Measurements from ENCODE around the gene CCDC120.

CCDC120 gene

DNA sequence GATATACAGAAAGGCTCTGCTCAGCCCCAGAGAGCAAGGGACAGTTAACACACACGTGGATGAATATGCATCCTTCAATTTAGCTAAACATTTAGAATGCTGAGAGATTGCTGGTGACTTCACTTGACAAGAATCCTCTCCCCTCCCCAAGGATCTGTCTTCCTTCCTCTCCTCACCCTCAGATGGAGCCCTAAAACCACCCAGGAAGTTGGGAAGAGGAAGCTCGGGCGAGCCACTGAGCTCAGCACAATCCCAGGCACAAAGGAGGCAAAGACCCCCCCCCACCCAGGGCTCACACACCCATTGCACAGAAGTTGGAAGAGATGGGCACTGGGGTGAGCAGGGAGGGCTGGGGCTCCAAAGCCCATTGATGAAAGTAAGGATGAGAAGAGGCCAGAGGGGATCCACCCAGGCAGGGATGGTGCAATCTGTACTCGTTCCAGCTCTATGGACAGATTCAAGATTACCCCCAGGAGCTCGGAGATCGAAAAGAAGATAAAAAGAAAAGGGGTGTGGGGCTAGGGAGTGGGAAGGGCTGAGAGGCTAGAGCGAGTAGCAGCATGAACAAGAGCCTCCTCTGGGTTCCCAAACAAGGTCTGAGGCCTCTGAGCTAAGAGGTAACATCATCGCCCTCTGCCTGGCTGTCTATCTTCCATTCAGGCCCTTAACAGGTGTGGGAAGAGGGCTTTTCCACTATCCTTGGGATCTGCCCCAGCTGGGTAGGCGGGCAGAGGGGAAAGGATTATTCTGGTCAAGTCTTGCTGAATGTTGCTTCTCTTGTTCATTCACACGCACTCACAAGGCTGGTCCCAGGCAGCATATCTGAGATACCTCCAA lies 16.8 kb upstream of the CCDC120 start:
- H3K27me3 ChIP-seq (ENCODE audit: control insufficient read depth in 5 of 5, insufficient read depth in 4 of 5, low read length in 5 of 5), result peaks cover 0 to 7% (median 2%) of the 10 kb centered on the region in 5 donors
- peaks cover 0 to 27% (median 22%) of the 10 kb centered on the region in 5 donors for H3K36me3 ChIP-seq (ENCODE audit: control insufficient read depth in 5 of 5, insufficient read depth in 5 of 5, low read length in 5 of 5)
- H3K9ac ChIP-seq (ENCODE audit: low read length in 5 of 5), result peak overlapping the region; percentile 75 to 96 (median 91)
- peaks cover 0 to 36% (median 29%) of the 10 kb centered on the region in 5 donors for H3K4me1 ChIP-seq (ENCODE audit: control insufficient read depth in 5 of 5, insufficient read depth in 5 of 5, low read length in 5 of 5)
- H3K9me3 ChIP-seq (ENCODE audit: control insufficient read depth in 5 of 5, low read length in 5 of 5), result peaks cover 0 to 6% (median 3%) of the 10 kb centered on the region in 5 donors
- H3K27ac ChIP-seq (ENCODE audit: low read depth, low read length), result peak overlapping the region; percentile 98
- H3K4me3 ChIP-seq (ENCODE audit: low read depth in 1 of 5, low read length in 5 of 5), result peak overlapping the region; percentile 61 to 84 (median 74)

DNA sequence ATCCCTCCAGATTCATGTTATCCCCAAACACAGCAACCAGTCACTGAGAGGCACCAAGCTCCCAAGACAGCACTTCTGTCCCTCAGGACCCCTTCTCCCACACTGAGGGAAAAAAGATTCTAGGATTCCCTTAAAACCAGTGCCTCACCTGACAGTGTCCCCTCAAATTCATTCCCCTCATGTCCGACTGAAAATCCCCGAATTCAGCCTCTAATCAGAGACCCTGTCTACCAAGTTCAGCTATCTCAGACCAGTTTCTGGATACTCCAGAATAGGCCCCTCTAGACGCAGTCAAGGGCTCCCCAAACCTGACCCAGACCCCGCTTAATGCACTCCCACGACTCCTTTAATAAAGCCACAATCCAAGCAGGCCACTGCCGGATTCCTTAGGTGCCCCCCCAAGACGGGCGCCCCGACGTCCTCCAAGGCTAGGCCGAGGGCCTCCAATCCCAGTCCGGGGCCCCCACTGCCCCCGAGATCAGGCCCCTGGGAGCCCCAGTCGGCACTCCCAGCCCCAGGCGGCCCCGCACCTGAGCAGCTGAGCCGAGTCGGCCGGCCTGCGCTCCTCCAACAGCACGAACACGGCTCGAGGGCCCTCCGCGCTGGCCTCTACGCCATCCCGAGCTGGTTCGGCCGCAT lies 16.1 kb upstream of the CCDC120 start:
- H3K4me3 ChIP-seq (ENCODE audit: low read depth in 1 of 5, low read length in 5 of 5), result peak overlapping the region; percentile 61 to 84 (median 74)
- peaks cover 0 to 7% (median 2%) of the 10 kb centered on the region in 5 donors for H3K27me3 ChIP-seq (ENCODE audit: control insufficient read depth in 5 of 5, insufficient read depth in 4 of 5, low read length in 5 of 5)
- peak overlapping the region; percentile 75 to 96 (median 91) for H3K9ac ChIP-seq (ENCODE audit: low read length in 5 of 5)
- peak overlapping the region; percentile 98 for H3K27ac ChIP-seq (ENCODE audit: low read depth, low read length)
- H3K4me1 ChIP-seq (ENCODE audit: control insufficient read depth in 5 of 5, insufficient read depth in 5 of 5, low read length in 5 of 5), result peaks cover 0 to 36% (median 29%) of the 10 kb centered on the region in 5 donors
- peaks cover 0 to 6% (median 3%) of the 10 kb centered on the region in 5 donors for H3K9me3 ChIP-seq (ENCODE audit: control insufficient read depth in 5 of 5, low read length in 5 of 5)
- peaks cover 0 to 20% (median 19%) of the 10 kb centered on the region in 5 donors for H3K36me3 ChIP-seq (ENCODE audit: control insufficient read depth in 5 of 5, insufficient read depth in 5 of 5, low read length in 5 of 5)

DNA sequence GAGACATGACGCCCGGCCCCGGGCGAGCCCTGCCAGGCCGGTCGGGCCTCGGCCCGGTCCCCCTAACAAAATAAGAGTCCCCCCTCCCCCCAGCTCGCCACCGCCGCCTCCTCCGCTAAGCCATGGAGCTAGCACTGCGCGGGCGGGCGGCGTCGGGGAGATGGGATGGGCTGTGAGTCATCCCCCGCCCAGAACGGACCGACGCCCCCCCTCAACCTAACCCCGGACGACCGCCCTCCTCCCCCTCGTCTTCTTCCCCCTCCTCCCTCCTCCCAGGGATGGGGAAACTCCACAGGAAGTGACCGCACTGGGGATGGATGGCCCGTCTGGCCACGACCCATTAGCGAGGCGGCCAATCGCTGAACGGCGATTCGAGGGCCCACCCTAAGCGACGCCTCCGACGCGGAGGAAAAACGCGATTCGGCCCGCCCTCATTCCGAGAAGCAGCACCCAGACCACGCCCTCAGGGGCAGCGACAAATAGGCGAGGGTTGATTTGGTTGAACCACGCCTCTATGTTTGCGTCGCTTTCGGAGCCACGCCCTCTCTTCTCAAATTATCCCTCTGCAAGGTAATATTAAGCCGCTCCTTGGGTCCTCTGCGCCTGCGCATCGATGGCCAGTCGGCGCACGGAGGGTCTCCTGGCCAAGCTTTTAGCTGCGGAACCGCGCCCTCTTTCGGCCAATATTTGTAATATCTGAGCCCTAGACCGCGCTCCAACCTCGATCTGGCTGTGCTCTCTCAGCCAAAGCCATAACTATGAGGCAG lies 15.4 kb upstream of the CCDC120 start, which contains the start of gene TFE3:
Gene TFE3 (minus strand): TSS at position 138 of the 767 bp plus-strand sequence. CDS start 131 bp downstream, at position 7.
- Histone ChIP-seq H3K27ac (ENCODE audit: low read depth, low read length) (peak within 1 kb of the TSS; percentile 98), H3K4me3 (ENCODE audit: low read depth in 1 of 5, low read length in 5 of 5) (peak within 1 kb of the TSS; percentile 61 to 84 (median 74)), H3K36me3 (ENCODE audit: control insufficient read depth in 5 of 5, insufficient read depth in 5 of 5, low read length in 5 of 5) (peaks cover 0 to 13% (median 12%) of the 10 kb centered on the region in 5 donors), H3K9me3 (ENCODE audit: control insufficient read depth in 5 of 5, low read length in 5 of 5) (peaks cover 0 to 6% (median 3%) of the 10 kb centered on the region in 5 donors), H3K9ac (ENCODE audit: low read length in 5 of 5) (peak within 1 kb of the TSS; percentile 75 to 96 (median 91)), H3K27me3 (ENCODE audit: control insufficient read depth in 5 of 5, insufficient read depth in 4 of 5, low read length in 5 of 5) (peaks cover 0 to 7% (median 2%) of the 10 kb centered on the region in 5 donors), H3K4me1 (ENCODE audit: control insufficient read depth in 5 of 5, insufficient read depth in 5 of 5, low read length in 5 of 5) (peaks cover 0 to 36% (median 29%) of the 10 kb centered on the region in 5 donors)

DNA sequence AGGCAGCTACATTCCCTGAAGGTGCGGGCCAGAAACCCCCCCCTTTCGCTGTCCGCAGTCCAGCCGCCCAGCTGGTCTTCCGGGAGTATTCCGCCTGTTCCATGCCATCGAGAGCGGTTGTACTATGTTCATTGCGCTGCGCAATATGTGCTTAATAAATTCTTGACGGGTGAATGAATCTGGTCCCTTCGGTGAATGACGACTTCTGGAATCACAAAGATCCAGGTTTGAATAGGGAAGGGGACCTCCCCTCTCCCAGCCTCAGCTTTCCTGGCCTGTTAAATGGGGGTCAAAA lies 14.9 kb upstream of the CCDC120 start:
- no peak overlapping the region for H3K27ac ChIP-seq (ENCODE audit: low read depth, low read length)
- H3K9me3 ChIP-seq (ENCODE audit: control insufficient read depth in 5 of 5, low read length in 5 of 5), result peaks cover 0 to 6% (median 3%) of the 10 kb centered on the region in 5 donors
- peaks cover 0 to 32% (median 27%) of the 10 kb centered on the region in 5 donors for H3K4me1 ChIP-seq (ENCODE audit: control insufficient read depth in 5 of 5, insufficient read depth in 5 of 5, low read length in 5 of 5)
- H3K9ac ChIP-seq (ENCODE audit: low read length in 5 of 5), result peak overlapping the region in 1 of 5 donors; percentile 4
- peak overlapping the region in 2 of 5 donors; percentile 26 to 32 for H3K4me3 ChIP-seq (ENCODE audit: low read depth in 1 of 5, low read length in 5 of 5)
- H3K36me3 ChIP-seq (ENCODE audit: control insufficient read depth in 5 of 5, insufficient read depth in 5 of 5, low read length in 5 of 5), result peaks cover 0 to 8% (median 7%) of the 10 kb centered on the region in 5 donors
- H3K27me3 ChIP-seq (ENCODE audit: control insufficient read depth in 5 of 5, insufficient read depth in 4 of 5, low read length in 5 of 5), result peaks cover 0 to 3% (median 0%) of the 10 kb centered on the region in 5 donors

DNA sequence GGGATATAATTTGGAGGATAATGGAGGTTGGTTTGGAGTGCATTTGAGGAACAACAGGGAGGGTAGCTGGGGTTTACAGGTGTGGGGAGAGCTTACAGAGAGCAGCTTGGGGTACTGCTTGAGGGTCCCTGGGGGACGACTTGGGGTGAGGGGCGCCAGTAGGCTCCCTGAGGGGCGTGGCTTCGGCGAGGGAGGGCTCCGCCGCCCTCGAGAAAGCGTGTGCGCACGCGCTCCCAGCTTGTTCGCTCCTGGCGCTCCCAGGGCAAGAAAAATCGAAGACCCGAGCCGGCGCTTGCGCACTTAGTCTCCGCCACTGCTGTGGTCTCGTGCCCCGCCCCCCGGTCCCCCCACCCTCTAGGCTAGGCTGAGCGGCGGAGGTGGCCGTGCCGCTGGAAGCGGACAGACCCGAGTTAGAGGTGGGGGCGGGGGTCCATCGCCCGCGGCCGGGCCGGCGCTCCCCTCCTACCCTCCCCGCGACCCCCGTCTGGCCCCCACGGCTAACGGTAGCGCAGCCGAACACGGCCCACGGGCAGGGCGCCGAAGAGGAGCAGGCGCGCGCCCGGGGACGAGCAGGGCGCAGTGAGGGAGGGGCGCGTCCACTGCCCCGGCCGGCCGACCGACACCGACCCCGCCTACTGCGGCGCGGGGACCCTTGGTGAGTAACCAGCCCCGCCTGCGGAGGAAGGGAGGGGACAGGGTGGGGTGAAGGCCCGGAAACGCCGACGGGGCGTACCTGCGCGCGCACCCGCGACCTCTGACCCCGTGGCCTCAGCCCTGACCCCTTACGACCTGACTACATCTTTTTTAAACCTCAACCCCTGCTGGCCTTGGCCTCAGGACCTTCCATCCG lies 5.4 kb upstream of the CCDC120 start:
- Histone ChIP-seq H3K27me3 (ENCODE audit: control insufficient read depth in 5 of 5, insufficient read depth in 4 of 5, low read length in 5 of 5) (peaks cover 2 to 10% (median 5%) of the 10 kb centered on the region in 5 donors), H3K9ac (ENCODE audit: low read length in 5 of 5) (peak overlapping the region in 3 of 5 donors; percentile 43 to 71 (median 66)), H3K4me1 (ENCODE audit: control insufficient read depth in 5 of 5, insufficient read depth in 5 of 5, low read length in 5 of 5) (peaks cover 0 to 14% (median 4%) of the 10 kb centered on the region in 5 donors), H3K36me3 (ENCODE audit: control insufficient read depth in 5 of 5, insufficient read depth in 5 of 5, low read length in 5 of 5) (no peaks in the 10 kb centered on the region), H3K27ac (ENCODE audit: low read depth, low read length) (peak overlapping the region; percentile 30), H3K4me3 (ENCODE audit: low read depth in 1 of 5, low read length in 5 of 5) (peak overlapping the region; percentile 26 to 61 (median 55)), H3K9me3 (ENCODE audit: control insufficient read depth in 5 of 5, low read length in 5 of 5) (peaks cover 0 to 9% (median 8%) of the 10 kb centered on the region in 5 donors)

DNA sequence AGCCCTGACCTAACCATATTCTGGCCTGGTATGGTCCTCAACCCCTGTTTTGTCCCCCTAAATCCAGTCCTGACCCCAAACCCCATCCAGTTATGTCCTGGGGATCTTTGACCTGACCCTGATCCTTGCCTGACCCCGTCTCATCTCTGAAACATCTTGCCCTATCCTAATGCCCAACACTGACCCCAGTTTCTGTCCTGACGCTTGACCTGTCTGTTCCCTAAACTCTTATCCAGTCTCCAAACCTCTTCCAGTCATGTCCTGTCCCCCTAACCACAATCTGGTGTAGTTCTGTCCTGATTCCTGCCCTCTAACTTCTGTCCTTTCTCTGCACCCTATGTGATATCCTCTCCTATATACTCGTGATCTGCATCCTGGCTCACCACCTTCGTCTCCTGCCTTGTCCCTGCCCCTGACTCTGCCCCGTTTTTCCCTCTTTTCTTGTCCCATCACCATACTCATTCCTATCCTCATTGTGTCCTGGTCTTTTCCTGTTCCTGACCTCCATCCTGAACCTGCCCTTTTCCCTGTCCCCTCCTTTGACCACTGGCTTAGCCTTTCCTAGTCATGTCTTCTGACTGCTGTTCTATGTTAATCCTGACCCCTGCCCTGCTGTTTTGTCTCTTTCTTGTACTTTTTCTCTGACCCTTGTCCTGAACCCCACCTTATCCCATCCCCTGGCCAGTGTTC lies 4.6 kb upstream of the CCDC120 start:
- H3K4me3 ChIP-seq (ENCODE audit: low read depth in 1 of 5, low read length in 5 of 5), result peak overlapping the region; percentile 26 to 61 (median 55)
- H3K4me1 ChIP-seq (ENCODE audit: control insufficient read depth in 5 of 5, insufficient read depth in 5 of 5, low read length in 5 of 5), result peaks cover 0 to 14% (median 5%) of the 10 kb centered on the region in 5 donors
- peaks cover 0 to 9% (median 8%) of the 10 kb centered on the region in 5 donors for H3K9me3 ChIP-seq (ENCODE audit: control insufficient read depth in 5 of 5, low read length in 5 of 5)
- peaks cover 2 to 10% (median 7%) of the 10 kb centered on the region in 5 donors for H3K27me3 ChIP-seq (ENCODE audit: control insufficient read depth in 5 of 5, insufficient read depth in 4 of 5, low read length in 5 of 5)
- peak overlapping the region in 2 of 5 donors; percentile 43 to 66 for H3K9ac ChIP-seq (ENCODE audit: low read length in 5 of 5)
- peak overlapping the region; percentile 30 for H3K27ac ChIP-seq (ENCODE audit: low read depth, low read length)
- no peaks in the 10 kb centered on the region for H3K36me3 ChIP-seq (ENCODE audit: control insufficient read depth in 5 of 5, insufficient read depth in 5 of 5, low read length in 5 of 5)

DNA sequence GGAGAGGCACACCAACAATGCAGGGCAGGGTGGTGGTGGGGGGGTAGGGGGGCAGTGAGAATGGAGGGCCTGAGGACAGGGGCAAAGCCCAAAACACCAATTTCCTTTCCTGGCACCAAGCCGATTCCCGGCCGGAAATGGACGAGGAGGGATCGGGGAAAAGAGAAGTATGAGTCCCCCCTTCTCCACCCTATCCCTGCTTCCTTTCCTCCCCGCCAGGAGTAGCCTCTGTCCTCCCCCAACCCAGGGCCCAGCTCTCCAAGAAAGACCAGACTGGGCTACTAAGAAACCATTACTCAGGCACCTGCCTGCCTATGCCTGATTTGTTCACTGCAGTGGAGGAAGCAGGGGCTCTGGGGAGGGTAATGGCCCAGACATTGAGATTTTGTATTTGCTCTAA lies 402 bp downstream of the CCDC120 start:
- Histone ChIP-seq H3K9ac (ENCODE audit: low read length in 5 of 5) (no peak overlapping the region), H3K4me3 (ENCODE audit: low read depth in 1 of 5, low read length in 5 of 5) (no peak overlapping the region), H3K27ac (ENCODE audit: low read depth, low read length) (no peak overlapping the region), H3K9me3 (ENCODE audit: control insufficient read depth in 5 of 5, low read length in 5 of 5) (peaks cover 0 to 5% (median 3%) of the 10 kb centered on the region in 5 donors), H3K4me1 (ENCODE audit: control insufficient read depth in 5 of 5, insufficient read depth in 5 of 5, low read length in 5 of 5) (peaks cover 0 to 5% (median 0%) of the 10 kb centered on the region in 5 donors), H3K27me3 (ENCODE audit: control insufficient read depth in 5 of 5, insufficient read depth in 4 of 5, low read length in 5 of 5) (peaks cover 0 to 12% (median 8%) of the 10 kb centered on the region in 5 donors), H3K36me3 (ENCODE audit: control insufficient read depth in 5 of 5, insufficient read depth in 5 of 5, low read length in 5 of 5) (peaks cover 0 to 12% (median 0%) of the 10 kb centered on the region in 5 donors)

DNA sequence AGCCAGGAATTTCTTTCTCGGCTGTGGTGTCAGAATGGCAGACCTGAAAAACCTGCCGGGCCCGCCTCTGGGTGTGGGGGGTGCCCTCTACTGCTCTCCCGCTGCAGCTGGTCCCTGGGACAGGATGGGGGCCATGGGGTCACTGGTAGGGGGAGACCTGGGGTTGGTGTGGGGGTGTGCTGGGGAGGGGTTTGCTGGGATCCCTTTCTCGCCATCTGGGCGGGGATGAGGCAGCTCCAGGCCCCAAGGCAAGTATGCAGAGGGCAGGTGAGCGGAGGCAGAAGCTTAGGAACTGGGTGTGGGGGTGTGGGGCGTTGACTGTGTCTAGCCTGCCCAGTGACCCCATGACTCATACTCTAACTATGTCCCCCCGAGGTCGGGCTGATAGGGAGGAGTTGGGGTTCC lies 884 bp downstream of the CCDC120 start:
- Histone ChIP-seq H3K9me3 (ENCODE audit: control insufficient read depth in 5 of 5, low read length in 5 of 5) (peaks cover 0 to under 1% (median 0%) of the 10 kb centered on the region in 5 donors), H3K27me3 (ENCODE audit: control insufficient read depth in 5 of 5, insufficient read depth in 4 of 5, low read length in 5 of 5) (peaks cover 0 to 12% (median 8%) of the 10 kb centered on the region in 5 donors), H3K27ac (ENCODE audit: low read depth, low read length) (no peak overlapping the region), H3K9ac (ENCODE audit: low read length in 5 of 5) (no peak overlapping the region), H3K36me3 (ENCODE audit: control insufficient read depth in 5 of 5, insufficient read depth in 5 of 5, low read length in 5 of 5) (peaks cover 0 to 17% (median 3%) of the 10 kb centered on the region in 5 donors), H3K4me3 (ENCODE audit: low read depth in 1 of 5, low read length in 5 of 5) (no peak overlapping the region), H3K4me1 (ENCODE audit: control insufficient read depth in 5 of 5, insufficient read depth in 5 of 5, low read length in 5 of 5) (peaks cover 0 to 3% (median 0%) of the 10 kb centered on the region in 5 donors)
